ENCODE measurements around the gene PRDX6.
A peak's percentile ranks its signal among the peaks of the same experiment; 100 is the strongest.
"Not testable (repeated sequence)": the region's sequence is repeated elsewhere in the genome, so short reads cannot be mapped to it uniquely, and the experiment has no call there.

Gene PRDX6

GRCh38 chr1:173477286-173478093 is at the start of gene PRDX6:
PRDX6 (plus strand) TSS chr1:173477335; CDS start chr1:173477398, 63 bp downstream.
- DNase-seq = no peak

GRCh38 chr1:173429471-173430402 is 47.4 kb upstream of the PRDX6 start:
- DNase-seq = no peak

GRCh38 chr1:173430677-173431303 is 46.3 kb upstream of the PRDX6 start:
- DNase-seq = no peak

GRCh38 chr1:173431304-173432045 is 45.7 kb upstream of the PRDX6 start:
- peak; percentile 64 for DNase-seq

GRCh38 chr1:173432331-173432730 is 44.8 kb upstream of the PRDX6 start:
- no peak for DNase-seq

GRCh38 chr1:173433751-173434326 is 43.3 kb upstream of the PRDX6 start:
- DNase-seq = no peak

- no peak for DNase-seq
Measured at GRCh38 chr1:173436841-173437428, 40.2 kb upstream of the PRDX6 start.

GRCh38 chr1:173438675-173439074 is 38.5 kb upstream of the PRDX6 start:
- no peak for DNase-seq

GRCh38 chr1:173440430-173440829 is 36.7 kb upstream of the PRDX6 start:
- no peak for DNase-seq

GRCh38 chr1:173444757-173445156 is 32.4 kb upstream of the PRDX6 start:
- no peak for DNase-seq

GRCh38 chr1:173445164-173445563 is 32.0 kb upstream of the PRDX6 start:
- DNase-seq = no peak

GRCh38 chr1:173445656-173446055 is 31.5 kb upstream of the PRDX6 start:
- no peak for DNase-seq

- no peak for DNase-seq
Measured at GRCh38 chr1:173447224-173447623, 29.9 kb upstream of the PRDX6 start.

- DNase-seq = no peak
Measured at GRCh38 chr1:173448945-173449344, 28.2 kb upstream of the PRDX6 start.

- no peak for DNase-seq
Measured at GRCh38 chr1:173451981-173452380, 25.2 kb upstream of the PRDX6 start.

- DNase-seq = no peak
Measured at GRCh38 chr1:173453982-173454381, 23.2 kb upstream of the PRDX6 start.

- no peak for DNase-seq
Measured at GRCh38 chr1:173454966-173455524, 22.1 kb upstream of the PRDX6 start.

GRCh38 chr1:173459885-173460284 is 17.2 kb upstream of the PRDX6 start:
- no peak for DNase-seq

- not testable (repeated sequence) for DNase-seq
Measured at GRCh38 chr1:173462666-173463065, 14.5 kb upstream of the PRDX6 start.

GRCh38 chr1:173464185-173464584 is 12.9 kb upstream of the PRDX6 start:
- not testable (repeated sequence) for DNase-seq

GRCh38 chr1:173467426-173467825 is 9.7 kb upstream of the PRDX6 start:
- DNase-seq = no peak

Data from NCI-H2081 treated with DMSO at 0.1 percent for 48 hours (cell line).